GM10266 (cell line): ENCODE measurements around the gene CEBPA.

ENCODE experiments used
- DNase-seq: peaks from one replicate; pipeline ENCODE4 v3.0.0; 2012; ENCODE audit errors: extremely low spot score
- CTCF ChIP-seq: IDR thresholded peaks from 2 replicates; pipeline ENCODE4 v1.5.1; 2012; ENCODE audit warnings: mild to moderate bottlenecking, low read depth; ENCODE audit not compliant: control insufficient read depth, insufficient read depth; ENCODE audit errors: missing control alignments

CEBPA gene

GRCh38 chr19:33266974-33267484, 35.3 kb downstream of the CEBPA start:
- DNase-seq = no peak

DNA sequence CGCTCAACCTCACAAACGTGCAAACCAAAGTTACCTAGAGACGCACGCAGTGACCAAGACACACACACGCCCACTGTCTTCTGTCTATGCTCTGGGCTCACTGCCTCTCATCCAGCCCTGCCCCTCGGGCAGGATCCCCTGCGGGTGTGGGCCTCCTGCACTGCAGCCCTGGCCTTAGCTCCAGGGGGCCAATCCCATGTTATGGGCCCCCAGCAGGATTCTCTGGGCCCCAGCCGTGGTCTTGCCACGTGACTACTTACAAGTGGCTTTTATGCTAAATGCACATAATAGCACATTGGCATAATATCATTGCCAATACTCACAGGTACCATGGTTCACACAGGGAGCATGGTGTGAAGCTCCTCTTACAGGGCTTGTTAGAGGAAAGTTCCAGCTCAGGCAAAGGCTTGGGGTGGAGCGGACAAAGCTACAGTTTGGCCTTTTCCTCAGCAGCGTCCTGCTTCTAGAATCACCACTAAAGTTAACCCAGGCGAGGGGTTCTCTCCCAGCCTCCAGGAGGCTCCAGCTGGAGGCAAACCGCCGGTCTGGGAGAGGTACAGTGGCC, 37.4 kb downstream of the CEBPA start:
- TF ChIP-seq CTCF = no peak

More at GRCh38 chr19:33266974-33267484, 35.3 kb downstream of the CEBPA start:
- TF ChIP-seq CTCF = no peak

GRCh38 chr19:33263325-33264023, 38.9 kb downstream of the CEBPA start:
- no peak for DNase-seq
- no peak for TF ChIP-seq CTCF

More for the DNA sequence above, 37.4 kb downstream of the CEBPA start:
- no peak for DNase-seq

- no peak for TF ChIP-seq CTCF
- no peak for DNase-seq
Observed at GRCh38 chr19:33261511-33262189, 40.7 kb downstream of the CEBPA start.

DNA sequence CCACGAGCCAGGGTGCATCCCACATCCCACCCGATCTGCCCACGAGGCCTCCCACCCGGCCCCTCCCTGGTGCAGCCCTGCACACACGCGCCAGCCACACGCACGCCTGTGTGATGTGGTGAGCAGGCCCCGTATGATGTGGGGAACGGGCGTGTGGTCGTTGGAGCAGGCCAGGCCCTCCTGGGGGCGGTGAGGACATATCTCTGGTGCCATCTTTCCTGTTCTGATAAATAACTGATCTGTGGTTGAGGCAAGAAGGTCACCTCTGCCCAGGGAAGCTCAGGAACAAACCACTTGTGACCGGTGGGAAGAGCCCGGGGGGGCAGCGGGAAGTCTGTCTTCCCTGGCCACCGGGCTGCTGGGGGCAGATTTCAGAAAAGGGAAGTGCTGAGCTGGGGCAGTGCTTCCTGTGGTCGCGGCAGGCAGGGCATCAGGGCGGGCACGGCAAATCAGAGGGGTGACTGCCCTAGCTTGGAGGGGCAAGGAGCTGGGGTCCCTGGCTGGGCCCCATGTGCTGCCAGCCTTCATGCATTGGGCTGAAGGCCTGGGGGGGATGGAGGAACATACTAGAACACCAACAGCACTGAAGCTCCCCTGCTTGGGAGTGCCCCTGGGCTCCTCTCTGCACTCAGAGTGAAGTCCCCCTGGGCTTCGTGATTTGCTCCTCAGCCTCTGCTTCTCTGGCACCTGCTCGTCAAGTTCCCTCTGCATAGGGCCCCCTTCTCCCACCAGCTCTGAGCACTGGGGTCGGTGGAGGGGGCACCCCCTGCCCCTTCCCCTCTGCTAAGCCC, 41.5 kb downstream of the CEBPA start:
- no peak for DNase-seq
- no peak for TF ChIP-seq CTCF

- TF ChIP-seq CTCF = no peak
- no peak for DNase-seq
Observed at GRCh38 chr19:33259539-33259938, 42.8 kb downstream of the CEBPA start.
